GM12891 (cell line): ENCODE results near the gene PPP2R2D.

Experiments
- PAX5 ChIP-seq: IDR thresholded peaks from 2 replicates; pipeline ENCODE4 v1.6.1; 2011; ENCODE audit warnings: low read length, moderate library complexity, mild to moderate bottlenecking; ENCODE audit not compliant: insufficient read depth, severe bottlenecking
- POLR2A ChIP-seq: IDR thresholded peaks from 2 replicates; pipeline ENCODE4 v1.6.1; 2011; ENCODE audit warnings: low read depth, low read length, control low read depth
- POLR2AphosphoS5 ChIP-seq: IDR thresholded peaks from 2 replicates; pipeline ENCODE4 v1.6.1; 2011; ENCODE audit warnings: low read depth, low read length, control low read depth
- SPI1 ChIP-seq: IDR thresholded peaks from 2 replicates; pipeline ENCODE4 v1.6.1; 2011; ENCODE audit warnings: low read depth, low read length, control low read depth
- TAF1 ChIP-seq: IDR thresholded peaks from 2 replicates; pipeline ENCODE4 v1.6.1; 2011; ENCODE audit warnings: low read depth, low read length, control low read depth

DNA sequence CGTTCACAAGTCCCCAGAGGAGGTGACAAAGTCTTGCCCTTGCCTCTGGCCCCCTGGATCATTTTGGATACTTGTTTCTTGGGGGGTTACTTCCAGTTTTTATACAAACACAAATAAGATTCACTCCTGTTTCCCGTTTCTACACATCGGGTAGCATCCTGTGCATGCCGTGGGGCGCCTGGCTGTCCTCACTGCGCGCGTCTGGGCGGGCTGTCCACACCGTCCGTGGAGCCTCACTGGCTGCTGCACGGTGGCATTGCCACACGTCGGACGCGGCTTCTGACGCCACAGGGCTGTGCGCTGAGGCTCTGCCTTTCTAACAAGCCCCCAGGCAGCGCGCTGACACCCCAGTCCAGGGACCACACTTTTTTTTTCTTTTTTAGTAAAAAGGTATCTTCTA, 62.5 kb downstream of the PPP2R2D start:
- TF ChIP-seq POLR2A (no peak), TAF1 (no peak), POLR2AphosphoS5 (no peak), SPI1 (no peak), PAX5 (no peak)
